Fibroblast of the conjunctiva (primary cell): Measurements from ENCODE around the gene TMEM161B.
"Not testable (repeated sequence)": the region's sequence is repeated elsewhere in the genome, so short reads cannot be mapped to it uniquely, and the experiment has no call there.

Source experiments
- DNase-seq: peaks from one replicate; pipeline ENCODE4 v3.0.0-alpha.2; 2010; ENCODE audit warnings: low read depth

Gene TMEM161B

GRCh38 chr5:88183255-88183654 lies 85.4 kb downstream of the TMEM161B start:
- DNase-seq = no peak

DNA sequence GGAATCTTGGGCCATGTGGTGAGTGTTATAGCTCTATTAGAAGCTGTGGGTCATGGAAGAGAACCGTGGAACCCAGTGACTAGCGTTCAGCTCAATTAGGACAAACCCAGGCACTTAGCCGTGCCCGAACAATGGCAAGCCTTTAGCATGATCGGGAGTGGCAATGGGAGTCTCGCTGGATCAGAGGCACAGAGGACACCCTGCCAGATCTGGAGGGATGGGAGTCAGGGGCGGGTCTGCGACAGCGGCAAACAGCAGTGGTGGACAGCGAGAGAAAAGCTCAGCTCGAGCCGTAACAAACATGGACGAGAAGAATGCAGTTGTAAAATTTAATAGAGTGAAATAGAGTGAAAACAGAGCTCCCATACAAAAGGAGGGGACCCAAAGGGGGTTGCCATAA lies 91.2 kb downstream of the TMEM161B start:
- DNase-seq = not testable (repeated sequence)

GRCh38 chr5:88172847-88173758 lies 95.5 kb downstream of the TMEM161B start:
- DNase-seq = no peak

DNA sequence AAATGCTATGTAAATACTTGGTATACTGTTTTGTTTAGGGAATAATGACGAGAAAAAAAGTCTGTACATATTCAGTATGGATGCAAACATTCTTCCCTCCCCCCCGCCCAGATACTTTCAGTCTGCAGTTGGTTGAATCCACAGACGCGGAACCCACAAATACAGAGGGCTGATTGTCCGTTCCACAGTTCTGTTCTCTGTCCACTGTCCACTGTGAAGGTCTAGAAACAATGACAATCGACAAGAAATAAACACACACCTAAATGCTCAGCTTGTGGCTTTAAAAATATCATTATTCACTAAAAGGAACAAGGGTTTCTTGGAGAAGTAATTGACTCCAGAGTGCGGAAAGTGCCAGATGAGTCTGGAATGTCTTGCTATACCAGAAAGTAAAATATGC lies 109.1 kb downstream of the TMEM161B start:
- no peak for DNase-seq

- no peak for DNase-seq
These were observed 110.6 kb downstream of the TMEM161B start for GRCh38 chr5:88158056-88158455.

DNA sequence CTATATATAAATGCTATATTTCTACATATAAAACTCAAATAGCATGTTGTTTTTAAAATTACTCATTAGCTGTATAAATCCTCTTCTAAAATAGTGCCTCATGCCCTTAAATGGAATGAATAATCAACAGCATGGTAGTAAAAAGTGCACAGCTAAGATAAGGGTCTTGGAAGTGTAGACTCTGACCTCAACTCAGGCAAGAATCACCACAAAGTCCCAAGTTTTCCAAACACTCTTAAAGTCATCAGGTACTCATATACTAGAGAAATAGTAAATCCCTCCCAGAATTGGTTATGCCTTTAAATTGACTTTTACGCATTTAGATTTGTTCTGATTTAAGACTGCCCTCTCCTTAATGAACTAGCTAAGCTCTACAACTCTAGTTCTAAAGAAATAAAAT lies 113.8 kb downstream of the TMEM161B start:
- no peak for DNase-seq

DNA sequence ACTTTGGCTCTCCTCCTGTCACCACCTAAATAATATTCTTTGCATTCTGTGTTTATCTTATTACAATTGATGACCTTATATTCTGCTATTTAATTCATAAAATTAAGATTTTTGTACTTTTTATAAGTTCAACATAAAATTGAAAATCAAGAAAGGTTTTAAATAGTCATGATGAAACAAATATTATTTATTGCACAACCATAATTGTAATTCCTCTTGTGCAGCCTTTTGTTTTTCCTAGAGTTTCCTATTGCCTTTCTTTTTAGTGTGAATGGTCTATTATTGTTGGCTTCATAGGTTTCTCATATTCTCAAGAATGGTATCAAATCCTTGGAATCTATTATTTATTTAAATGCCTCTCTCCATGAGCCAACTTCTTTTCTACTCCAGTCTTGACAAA lies 117.9 kb downstream of the TMEM161B start:
- DNase-seq = no peak

GRCh38 chr5:88145611-88146467 lies 122.8 kb downstream of the TMEM161B start:
- DNase-seq = no peak

- DNase-seq = no peak
These were observed 123.4 kb downstream of the TMEM161B start for GRCh38 chr5:88145221-88145610.
